Testis (tissue), 2 donors: ENCODE data around the gene ADCYAP1.

Experiments
- CTCF ChIP-seq, 3 experiments: fragments of 450-650 bp in 2 of 3; fragments of 200-600 bp in 1 of 3; sonication (generic) in 1 of 3; IDR thresholded peaks; one replicate each; pipeline ENCODE4 v1.5.1; 2016 to 2019; ENCODE audit warnings: antibody characterized with exemption in 3 of 3, mild to moderate bottlenecking in 2 of 3, moderate library complexity in 1 of 3
- POLR2A ChIP-seq: fragments of 450-650 bp; IDR thresholded peaks from one replicate; pipeline ENCODE4 v1.6.1; 2017; ENCODE audit warnings: antibody characterized with exemption, mild to moderate bottlenecking, moderate library complexity

GRCh38 chr18:957829-958228 lies 53.2 kb downstream of the ADCYAP1 start:
- TF ChIP-seq CTCF (IDR thresholded peaks at IDR 0.05) (no peak), POLR2A (no peak)
